ENCODE measurements around the gene KCTD11.
"Not testable (repeated sequence)": the region's sequence is repeated elsewhere in the genome, so short reads cannot be mapped to it uniquely, and the experiment has no call there.

KCTD11 gene

GRCh38 chr17:7347630-7348477 is 4.1 kb upstream of the KCTD11 start:
- no peak for DNase-seq

GRCh38 chr17:7348478-7349242 is 3.3 kb upstream of the KCTD11 start:
- DNase-seq, result no peak

GRCh38 chr17:7352503-7352889 is 534 bp downstream of the KCTD11 start:
- DNase-seq, result no peak

GRCh38 chr17:7352910-7353635 is 1.1 kb downstream of the KCTD11 start:
- no peak for DNase-seq

- DNase-seq, result no peak
These were observed 2.4 kb downstream of the KCTD11 start for GRCh38 chr17:7354262-7354843.

GRCh38 chr17:7355053-7355452 is 3.1 kb downstream of the KCTD11 start, which contains the start of gene TMEM95:
TMEM95 (plus strand) TSS chr17:7355156; CDS start chr17:7355205, 49 bp downstream.
- DNase-seq, result no peak

GRCh38 chr17:7355573-7355972 is 3.6 kb downstream of the KCTD11 start:
- no peak for DNase-seq

- DNase-seq, result no peak
These were observed 4.1 kb downstream of the KCTD11 start for GRCh38 chr17:7356072-7356549.

GRCh38 chr17:7356756-7357155 is 4.8 kb downstream of the KCTD11 start:
- DNase-seq, result no peak

- no peak for DNase-seq
These were observed 5.4 kb downstream of the KCTD11 start for GRCh38 chr17:7357381-7357780.

GRCh38 chr17:7361906-7362305 is 9.9 kb downstream of the KCTD11 start:
- DNase-seq, result no peak

- no peak for DNase-seq
These were observed 11.3 kb downstream of the KCTD11 start for GRCh38 chr17:7363311-7363710.

GRCh38 chr17:7365963-7366362 is 14.0 kb downstream of the KCTD11 start:
- not testable (repeated sequence) for DNase-seq

- no peak for DNase-seq
These were observed 15.1 kb downstream of the KCTD11 start for GRCh38 chr17:7367083-7367482.

GRCh38 chr17:7367918-7368598 is 16.1 kb downstream of the KCTD11 start:
- DNase-seq, result no peak

GRCh38 chr17:7368599-7368994 is 16.6 kb downstream of the KCTD11 start:
- DNase-seq, result not testable (repeated sequence)

GRCh38 chr17:7369825-7370224 is 17.9 kb downstream of the KCTD11 start:
- DNase-seq, result no peak

- no peak for DNase-seq
These were observed 18.9 kb downstream of the KCTD11 start for GRCh38 chr17:7370853-7371252.

GRCh38 chr17:7374353-7374752 is 22.4 kb downstream of the KCTD11 start:
- DNase-seq, result no peak

- no peak for DNase-seq
These were observed 27.2 kb downstream of the KCTD11 start for GRCh38 chr17:7379134-7379533.

GRCh38 chr17:7380321-7380720 is 28.4 kb downstream of the KCTD11 start:
- DNase-seq, result no peak
